Dedifferentiated amniotic fluid mesenchymal stem cell (primary cell): Measurements from ENCODE around the gene ATP5MC3.
A peak's percentile ranks its signal among the peaks of the same experiment; 100 is the strongest.
"Not testable (repeated sequence)": the region's sequence is repeated elsewhere in the genome, so short reads cannot be mapped to it uniquely, and the experiment has no call there.

Experiments
- DNase-seq: peaks from one replicate; pipeline ENCODE4 v3.0.0-alpha.2; 2016; ENCODE audit errors: extremely low spot score

The ATP5MC3 gene

DNA sequence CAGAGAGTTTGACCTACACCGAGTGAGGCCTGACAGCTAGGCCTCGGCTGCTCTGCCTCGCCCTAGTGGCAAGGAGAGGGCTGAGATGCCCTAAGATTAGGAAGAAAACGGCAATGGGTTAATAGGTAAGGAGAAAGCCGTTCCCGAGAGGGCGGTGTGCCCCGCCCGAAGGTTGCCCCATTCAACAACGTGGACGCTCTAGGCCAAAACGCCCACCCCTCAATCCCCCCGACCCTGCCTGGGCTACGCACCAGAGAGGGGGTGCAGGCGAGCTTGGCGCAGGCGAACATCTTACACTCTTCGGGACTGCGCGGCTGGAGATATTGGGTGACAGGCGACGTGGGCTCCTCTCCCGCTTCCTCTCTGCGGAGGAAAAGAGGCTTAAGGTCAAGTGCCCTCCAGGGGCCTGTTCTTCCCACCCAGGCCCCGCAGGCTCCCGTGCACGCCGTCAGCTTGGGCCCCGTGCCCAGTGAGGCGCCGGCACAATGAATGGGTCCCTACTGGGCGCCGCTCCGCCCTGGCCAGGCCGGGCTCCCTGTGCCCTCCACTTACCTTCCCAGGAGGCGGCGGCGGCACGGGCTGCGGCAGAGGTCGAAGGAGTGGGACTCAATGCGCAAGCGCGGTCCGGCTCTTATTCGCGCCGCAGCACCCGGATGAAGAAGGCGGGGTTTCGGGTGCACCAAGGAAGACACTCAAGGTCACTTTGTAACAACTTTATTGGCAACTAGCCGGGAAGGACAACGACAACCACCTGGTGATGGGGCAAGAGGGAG is at the start of gene ATP5MC3:
TSS of gene ATP5MC3 (minus strand) at position 607 of the 773 bp plus-strand sequence. CDS start at position 290, 317 bp downstream.
- DNase-seq: peak; percentile 88

DNA sequence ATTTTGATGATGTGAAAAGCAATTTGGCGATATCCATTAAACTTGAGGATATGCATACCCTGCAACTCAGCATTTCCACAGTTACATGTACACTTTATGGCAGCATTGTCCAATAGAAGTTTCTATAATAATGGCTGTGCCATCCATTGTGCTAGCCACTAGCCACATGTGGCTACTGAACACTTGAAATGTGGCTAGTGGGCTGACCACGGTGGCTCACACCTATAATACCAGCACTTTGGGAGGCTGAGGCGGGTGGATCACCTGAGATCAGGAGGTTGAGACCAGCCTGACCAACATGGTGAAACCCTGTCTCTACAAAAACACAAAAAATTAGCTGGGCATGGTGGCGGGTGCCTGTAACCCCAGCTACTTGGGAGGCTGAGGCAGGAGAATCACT is 47.1 kb upstream of the ATP5MC3 start:
- not testable (repeated sequence) for DNase-seq

DNA sequence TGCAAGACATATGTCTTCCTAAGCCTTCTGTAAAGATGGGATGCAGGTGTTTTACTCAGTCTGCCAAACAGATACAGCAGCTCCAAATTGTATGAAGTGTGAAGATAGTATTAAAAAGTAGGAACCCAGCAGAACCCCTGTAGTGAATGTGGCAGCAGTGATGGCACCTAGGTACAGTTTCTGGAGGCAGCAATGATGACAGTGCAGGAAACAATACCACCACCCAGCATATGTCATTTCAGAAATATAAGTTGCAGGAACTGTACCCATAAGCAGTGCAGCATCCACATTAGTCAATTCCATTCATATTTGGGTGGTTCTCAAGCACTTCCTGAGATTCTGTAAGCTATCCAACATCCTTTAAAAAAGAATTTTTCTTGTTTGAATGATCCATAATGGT is 46.7 kb upstream of the ATP5MC3 start:
- no peak for DNase-seq

DNA sequence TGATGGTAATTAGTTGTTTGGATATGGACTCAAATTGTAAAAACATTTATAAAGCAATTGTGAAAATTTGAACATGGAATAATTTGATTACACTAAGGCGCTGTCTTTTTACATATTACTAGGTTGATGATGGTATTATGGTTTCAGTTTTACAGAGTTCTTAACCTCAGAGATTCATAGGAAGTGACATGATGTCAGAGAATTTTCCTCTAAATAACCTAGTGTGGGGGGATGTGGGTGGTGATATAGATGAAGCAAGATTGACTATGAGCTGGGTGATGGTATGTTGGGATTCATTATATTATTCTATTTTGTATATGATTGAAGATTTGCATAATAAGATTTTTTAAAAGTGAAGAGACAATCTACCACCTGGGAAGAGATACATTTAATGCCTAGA is 45.9 kb upstream of the ATP5MC3 start:
- no peak for DNase-seq

DNA sequence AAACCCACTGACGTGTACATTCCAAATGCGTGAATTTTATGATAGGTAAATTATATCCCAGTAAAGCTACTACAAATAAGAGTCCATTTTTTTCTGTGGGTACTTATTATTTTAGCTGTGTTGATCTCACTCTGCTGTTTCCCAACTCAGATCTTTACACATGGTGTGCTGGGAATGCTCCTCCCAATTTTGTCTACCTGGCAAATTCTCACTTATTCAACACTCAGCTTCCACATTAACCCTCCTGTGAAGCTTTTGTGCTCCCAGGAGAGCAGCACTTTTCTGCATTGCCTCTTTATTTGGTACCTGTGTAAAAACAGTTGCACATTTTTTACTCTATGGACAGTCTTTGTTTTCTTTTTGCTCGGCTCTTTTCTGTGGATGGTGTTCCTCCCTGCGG is 38.6 kb upstream of the ATP5MC3 start:
- DNase-seq: no peak

DNA sequence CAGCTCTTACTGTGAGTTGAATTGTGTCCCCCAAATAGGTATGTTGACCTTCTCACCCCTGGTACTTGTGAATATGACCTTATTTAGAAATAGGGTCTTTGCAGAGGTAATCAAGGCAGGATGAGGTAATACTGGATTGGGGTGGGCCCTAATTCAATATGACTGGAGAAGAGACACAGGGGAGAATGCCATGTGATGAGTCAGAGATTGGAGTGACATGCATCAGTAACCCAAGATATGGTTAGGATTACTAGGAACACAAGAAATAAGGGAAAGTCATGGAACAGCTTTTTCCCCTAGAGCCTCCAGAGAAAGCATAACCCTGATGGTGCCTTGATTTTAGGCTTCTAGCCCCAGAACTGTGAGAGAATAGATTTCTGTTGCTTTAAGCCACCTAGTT is 37.0 kb upstream of the ATP5MC3 start:
- DNase-seq: no peak

DNA sequence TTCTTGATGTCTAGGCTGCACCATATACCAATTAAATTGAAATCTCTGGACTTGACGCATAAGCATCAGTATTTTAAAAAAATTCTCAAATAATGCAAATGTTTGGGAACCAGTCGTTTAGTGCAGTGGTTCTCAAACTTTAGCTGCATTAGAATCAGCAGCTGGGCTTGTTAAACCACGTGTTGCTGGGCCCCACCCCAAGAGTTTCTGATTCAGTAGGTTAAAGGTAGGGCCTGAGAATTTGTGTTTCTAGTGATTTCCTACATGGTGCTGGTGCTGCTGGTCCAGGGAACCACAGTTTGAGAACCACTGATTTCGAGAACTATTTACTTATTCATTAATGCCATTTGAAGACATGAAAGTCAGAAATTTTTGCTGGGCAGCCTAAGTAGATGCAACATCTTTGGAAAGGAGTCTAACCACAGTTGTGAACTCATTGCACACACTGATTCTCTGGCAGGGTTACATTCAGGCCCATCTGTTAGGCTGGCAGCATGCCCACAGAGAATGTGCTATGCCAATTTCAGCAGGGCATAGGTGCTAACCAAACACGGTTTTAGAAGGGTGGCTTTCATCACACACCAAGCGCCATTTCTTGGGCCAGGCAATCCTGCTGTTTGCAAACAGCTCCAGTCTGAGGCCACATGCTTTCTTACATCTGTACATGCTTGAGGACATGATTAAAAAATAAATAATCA is 26.4 kb upstream of the ATP5MC3 start:
- DNase-seq: no peak

DNA sequence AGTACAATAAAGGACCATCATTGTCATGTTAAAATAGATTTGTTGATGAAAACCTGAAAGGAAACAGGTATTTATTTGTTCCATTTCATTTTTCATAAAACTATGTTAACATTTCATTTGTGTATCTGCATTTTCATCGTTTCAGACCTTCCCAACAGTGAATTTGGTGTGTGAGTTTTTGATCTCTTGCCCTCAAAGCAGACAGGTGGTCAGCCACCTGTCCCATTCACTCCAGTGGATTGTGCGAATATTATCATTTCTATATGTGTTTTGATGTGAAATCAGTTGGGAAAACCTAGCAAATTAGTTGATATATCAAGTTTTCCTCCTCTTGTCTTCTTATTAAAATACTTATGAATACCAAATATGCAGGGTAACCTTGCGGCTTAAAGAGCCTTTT is 25.4 kb upstream of the ATP5MC3 start:
- no peak for DNase-seq

DNA sequence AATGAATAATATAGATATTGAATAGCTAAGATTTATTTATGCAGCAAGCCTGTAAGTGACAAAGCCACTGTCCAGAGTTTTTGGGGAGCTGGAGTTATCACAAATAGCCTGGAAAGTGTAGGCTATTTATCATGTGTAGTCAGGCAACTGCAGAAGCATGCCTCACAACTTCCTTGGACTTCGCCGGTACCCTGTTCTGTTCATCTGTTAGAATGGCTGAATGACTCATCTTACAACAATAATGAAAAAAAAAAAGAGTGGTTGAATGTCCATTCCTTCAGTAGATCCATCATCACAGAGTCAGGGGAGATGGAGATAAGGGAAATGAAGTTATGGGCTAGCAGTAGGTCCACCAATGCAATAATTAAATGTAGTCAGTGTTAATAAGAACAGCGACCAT is 24.0 kb upstream of the ATP5MC3 start:
- DNase-seq: no peak

DNA sequence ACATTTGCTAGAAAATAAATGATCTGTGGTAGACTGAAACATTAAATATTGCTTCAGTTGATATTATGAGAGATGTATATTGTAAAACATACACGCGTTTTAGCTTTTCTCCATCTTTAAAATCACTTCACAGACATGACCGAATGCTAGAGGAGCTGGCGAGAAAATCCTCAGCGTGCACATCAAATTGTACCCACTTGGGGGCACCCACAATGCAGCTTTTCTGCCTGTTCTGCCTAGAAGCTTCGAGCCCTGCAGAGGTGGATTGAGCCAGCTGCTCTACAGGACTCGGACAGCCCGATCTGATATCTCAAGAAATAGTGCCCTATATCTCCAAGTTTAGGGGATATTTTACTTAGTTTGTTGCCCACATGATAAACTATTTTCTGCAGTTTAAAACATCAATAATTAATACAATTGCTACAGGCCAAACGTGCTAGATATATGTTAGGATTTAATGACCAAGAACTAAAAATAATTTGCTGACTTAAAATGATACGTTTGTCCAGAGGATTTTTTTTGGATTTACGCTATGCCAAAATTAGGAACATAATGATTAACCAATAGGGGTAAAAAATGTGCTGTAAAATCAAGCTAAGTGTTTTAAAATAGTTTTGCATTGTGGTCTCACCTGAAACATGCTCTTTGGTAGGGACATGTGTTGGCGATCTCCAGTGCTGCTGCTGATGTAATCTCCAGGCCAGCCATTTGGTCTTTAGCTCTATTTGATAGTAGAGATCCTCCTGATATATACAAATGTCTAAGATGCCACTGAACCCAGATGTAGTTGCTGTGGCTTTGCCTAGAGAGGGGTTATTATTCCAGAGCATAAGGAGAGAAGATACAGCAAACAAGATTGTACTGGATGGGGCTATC is 22.3 kb upstream of the ATP5MC3 start:
- DNase-seq: peak; percentile 66

DNA sequence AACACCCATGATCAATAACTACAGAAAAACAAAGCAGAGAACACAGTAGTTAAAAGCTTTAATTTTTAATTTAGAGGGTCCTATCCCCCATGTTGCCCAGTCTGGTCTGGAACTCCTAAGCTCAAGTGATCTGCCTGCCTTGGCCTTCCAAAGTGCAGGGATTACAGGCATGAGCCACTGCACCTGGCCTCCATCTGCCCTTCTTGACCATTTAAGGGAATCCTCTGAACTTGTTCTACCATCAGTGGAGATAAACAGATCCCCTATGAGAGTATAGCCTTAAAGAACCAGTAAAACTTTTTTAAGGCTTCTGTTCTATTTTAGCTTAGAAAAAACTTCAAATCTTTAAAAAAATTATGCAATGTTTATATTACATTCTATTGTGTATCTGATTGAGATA is 13.5 kb upstream of the ATP5MC3 start:
- DNase-seq: no peak

DNA sequence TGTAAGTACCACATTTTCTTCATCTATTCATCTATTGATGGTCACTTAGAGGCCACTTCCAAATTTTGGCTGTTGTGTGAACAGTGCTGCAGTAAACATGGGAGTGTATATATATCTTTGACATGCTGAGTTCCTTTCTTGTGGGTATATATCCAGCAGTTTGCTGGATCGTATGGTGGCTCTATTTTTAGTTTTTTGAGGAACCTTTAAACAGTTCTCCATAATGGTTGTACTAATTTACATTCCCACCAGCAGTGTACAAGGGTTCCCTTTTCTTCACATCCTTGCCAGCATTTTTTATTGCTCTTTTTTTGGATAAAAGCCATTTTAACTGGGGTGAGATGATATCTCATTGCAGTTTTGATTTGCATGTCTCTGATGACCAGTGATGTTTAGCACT is 7.3 kb upstream of the ATP5MC3 start:
- DNase-seq: no peak

DNA sequence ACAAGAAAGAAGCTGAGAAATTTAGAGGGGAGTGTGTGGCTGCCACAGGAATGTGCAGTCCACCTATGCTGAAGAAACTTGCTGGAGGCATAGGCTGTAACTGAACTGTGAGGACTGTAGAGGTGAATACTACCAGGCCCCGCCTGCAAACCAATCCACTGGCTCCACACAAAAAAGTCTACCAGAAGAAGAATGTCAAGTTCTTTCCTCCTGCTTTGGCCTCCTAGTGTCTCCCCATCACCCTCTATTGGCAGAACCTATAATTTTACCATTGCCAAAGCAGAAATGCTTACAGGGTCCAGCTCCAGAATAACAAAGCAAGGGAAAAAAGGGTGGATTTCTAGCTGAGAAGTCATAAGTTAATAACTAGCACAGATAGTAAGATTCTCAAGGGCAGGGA is 5.9 kb upstream of the ATP5MC3 start:
- no peak for DNase-seq

DNA sequence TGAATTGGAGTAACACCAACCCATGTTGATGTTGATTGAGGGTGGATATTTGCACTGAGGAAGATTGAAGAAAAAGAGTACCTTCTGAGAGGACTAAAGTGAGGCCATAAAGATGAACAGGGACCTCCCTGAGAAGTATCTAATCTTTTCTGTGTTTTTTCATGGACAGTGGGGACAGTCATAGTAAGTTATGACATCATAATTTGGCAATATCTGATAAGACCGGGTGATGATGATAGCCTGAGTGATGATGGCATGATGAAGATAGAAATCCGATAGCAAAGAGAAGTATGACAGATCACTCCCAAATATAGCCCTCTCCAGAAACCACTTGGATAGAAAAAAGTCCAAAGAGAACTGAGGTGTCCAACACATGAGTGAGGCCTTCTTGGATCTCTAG is 2.2 kb upstream of the ATP5MC3 start:
- DNase-seq: no peak

DNA sequence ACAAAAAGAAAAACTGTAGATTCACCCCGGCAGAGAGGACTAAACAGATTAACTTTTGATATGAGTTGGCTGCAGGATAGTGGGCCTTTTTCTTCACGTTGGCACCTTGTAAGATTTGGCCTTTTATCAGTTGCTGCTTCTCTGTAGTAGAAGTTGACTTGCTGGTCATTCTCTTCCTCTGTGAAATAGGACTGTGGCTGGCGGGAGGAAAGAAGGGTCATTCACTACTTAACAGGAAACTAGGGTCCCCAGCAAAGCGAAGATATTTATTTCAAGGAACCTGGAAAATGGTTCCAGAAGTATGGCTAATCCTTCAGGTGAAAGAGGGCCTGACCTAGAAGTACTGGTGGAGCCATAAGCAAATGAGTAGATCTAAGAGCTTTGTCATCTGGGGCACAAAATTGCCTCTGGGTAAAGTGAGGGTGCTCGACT is 383 bp upstream of the ATP5MC3 start:
- DNase-seq: no peak

DNA sequence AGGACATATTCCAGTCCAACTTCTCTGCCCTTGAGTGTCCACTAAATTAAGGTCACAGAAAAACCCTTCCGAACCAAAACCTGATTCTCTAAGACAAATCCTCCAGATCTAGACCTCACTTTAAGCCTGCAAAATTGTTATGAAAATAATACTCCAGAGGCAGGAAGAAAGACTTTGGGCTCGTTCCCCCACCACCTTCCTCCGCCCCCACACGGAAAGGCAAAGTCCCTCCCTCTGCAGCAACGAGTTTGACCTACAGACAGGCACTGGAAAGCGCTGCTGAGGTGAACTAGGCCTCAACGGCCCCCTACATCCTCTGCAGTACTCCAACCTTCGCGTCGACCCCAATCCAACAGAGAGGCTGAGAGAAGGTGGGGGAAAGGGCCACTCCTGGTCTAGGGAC is 808 bp downstream of the ATP5MC3 start:
- no peak for DNase-seq

DNA sequence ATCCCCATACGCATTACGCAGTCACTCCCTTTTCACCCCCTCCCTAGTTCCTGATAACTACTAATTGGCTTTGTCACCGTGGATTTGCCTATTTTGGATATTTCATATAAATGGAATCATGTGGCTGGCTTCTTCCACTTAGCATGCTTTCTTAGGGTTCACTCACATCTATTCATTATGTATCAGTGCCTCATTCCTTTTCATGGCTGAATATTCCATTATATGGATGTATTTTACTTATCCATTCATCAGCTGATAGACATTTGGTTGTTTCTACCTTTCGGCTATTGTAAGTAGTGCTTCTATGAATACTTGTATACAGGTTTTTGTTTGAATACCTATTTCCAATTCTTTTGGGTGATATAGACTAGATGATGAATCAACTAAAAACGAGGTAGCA is 4.9 kb downstream of the ATP5MC3 start:
- no peak for DNase-seq

DNA sequence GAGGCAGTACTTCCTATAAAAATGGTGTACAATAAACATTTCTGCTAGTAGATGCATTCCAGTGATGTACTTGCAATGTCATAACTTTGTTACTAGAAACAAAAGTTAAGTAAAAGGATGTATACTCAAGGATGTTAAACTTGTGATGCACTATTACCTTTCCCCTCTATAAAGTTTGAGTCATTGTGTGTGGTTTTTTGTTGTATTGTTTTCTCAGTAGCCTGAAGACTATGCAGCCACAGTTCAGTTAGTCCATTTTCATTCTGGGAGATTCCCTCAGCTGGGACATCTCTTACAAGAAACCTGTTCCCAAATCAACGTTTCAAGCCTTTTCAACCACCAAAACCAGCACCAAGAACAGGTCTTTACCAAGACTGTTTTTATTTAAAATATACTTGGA is 5.6 kb downstream of the ATP5MC3 start:
- no peak for DNase-seq

DNA sequence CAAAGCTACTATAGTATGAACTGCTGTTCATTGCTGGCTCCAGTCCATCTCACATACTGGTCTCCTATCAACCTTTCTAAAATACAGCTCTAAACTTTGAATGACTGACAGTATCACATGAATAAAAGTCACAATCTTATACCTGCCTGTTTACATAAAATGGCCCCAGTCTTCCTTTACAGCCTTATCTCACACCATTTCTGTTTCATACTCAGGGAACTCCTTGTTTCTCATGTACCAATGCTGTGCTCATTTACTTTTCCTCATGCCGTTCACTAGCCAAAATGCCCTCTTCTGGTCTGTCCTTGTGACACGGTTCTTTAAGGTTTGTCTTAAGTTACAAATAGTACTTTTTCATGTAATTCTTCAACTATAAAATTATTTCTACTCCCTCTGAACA is 6.2 kb downstream of the ATP5MC3 start:
- no peak for DNase-seq

DNA sequence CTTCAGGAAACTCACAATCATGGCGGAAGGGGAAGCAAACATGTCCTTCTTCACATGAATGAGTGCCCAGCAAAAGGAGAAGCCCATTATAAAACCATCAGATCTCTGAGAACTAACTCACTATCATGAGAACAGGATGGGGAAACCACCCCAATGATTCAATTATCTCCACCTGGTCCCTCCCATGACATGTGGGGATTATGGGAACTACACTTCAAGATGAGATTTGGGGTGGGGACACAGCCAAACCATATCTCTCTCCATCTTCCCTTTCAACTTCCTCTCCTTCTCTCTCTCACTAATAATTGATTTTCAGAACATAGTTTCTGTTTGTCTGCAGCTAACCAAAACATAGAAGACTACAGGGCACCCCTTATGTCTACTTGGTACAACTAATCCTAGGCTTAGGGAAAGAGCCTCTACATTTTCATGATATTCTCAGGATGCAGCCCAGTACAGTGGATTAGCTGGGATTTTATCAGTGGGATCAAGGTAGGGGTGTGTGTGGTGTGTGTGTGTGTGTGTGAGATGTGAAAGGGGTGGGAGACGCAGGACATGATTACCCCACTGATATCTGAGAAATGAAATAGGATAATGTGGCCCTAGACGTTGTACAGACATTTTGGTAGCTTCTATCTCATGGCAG is 10.7 kb downstream of the ATP5MC3 start:
- DNase-seq: no peak

DNA sequence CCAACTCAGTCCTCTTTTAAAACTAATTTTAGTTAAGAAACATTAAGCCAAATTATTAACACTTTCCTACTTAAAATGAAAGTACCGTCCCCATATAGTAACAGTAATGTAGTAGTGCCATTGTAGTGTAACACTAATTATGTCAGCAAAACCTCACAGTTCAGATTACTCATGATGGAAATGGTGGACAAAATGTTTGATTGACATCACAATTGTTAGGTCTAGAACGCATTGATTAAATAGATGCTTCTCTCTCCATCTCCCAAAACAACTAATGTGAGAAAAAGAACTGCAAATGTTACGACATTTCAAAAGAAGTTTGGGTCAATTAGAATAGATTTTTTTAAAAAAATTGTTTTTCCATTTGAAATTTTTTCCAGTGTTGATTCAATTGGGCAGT is 12.3 kb downstream of the ATP5MC3 start:
- no peak for DNase-seq

DNA sequence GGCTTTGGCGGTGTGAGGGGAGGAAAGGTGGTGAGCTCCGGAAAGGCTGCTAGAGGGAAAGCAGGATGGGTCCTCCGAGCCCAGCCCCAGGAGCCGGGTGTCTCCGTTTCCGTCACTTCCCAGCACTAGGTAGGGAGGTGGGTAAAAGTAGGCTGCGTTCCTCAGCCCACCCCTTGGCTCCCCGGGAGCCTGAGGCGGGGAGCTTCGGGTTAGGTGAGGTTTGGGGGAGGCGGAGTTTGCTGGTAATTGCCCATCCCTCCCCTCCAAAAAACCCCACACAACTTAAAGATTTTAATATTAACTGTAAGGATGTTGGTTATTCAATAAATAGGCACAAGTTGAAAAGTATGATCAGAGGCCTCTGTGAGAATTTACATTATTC is 13.0 kb downstream of the ATP5MC3 start:
- DNase-seq: no peak
